Omental fat pad (tissue), 4 donors: Measurements from ENCODE around the gene C1orf52. TPM values are rescaled to one million over a fixed set of nuclear protein-coding genes. Genes with fewer than 3 reads are reported as not detected.

Source experiments
- ATAC-seq: fragments of 150-250 bp; one replicate; pipeline ENCODE4 v1.9.1; 2016; ENCODE audit warnings: mild to moderate bottlenecking, moderate library complexity; ENCODE audit not compliant: low FRiP score
- DNase-seq: peaks from one replicate; pipeline ENCODE4 v3.0.0-alpha.2; 2019; ENCODE audit warnings: low spot score
- small RNA-seq: library from RNA; depleted of rRNA; stranded (forward); fragments of <200 nt; gene quantifications from one replicate; pipeline ENCODE3, GENCODE V24; 2016
- total RNA-seq, 4 donors: library from RNA; depleted of rRNA; stranded (reverse); fragments of >200 nt; gene quantifications; one replicate each; pipeline ENCODE4 v1.1.0, GENCODE V29; 2016
- TF ChIP-seq, protein P1 (sequence below), 3 donors: fragments of 450-650 bp; IDR thresholded peaks; one replicate each; pipeline ENCODE4 v1.5.1; 2016 to 2017; ENCODE audit warnings: antibody characterized with exemption in 3 of 3, mild to moderate bottlenecking in 3 of 3, moderate library complexity in 2 of 3

Gene C1orf52
- total RNA-seq, 4 donors from 2014 or later: 12.0 to 15.8 (median 12.8) TPM

DNA sequence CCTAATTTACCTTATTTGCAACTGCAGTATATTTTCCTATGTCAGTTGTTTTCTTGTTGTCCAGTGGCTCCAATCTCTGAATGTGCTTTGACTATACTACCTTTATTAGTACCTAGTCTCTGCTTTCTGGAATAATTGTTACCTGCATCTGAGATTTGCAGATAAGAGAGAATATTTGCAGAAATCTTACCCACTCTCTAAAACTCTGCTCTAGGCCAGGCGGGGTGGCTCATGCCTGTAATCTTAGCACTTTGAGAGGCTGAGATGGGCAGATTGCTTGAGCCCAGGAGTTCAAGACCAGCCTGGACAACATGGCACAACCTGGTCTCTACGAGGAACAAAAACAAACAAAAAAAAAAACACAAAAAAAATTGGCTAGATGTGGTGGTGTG, 56.6 kb downstream of the C1orf52 start:
- ATAC-seq (no peak), DNase-seq (no peak)
- TF ChIP-seq, protein P1, sequence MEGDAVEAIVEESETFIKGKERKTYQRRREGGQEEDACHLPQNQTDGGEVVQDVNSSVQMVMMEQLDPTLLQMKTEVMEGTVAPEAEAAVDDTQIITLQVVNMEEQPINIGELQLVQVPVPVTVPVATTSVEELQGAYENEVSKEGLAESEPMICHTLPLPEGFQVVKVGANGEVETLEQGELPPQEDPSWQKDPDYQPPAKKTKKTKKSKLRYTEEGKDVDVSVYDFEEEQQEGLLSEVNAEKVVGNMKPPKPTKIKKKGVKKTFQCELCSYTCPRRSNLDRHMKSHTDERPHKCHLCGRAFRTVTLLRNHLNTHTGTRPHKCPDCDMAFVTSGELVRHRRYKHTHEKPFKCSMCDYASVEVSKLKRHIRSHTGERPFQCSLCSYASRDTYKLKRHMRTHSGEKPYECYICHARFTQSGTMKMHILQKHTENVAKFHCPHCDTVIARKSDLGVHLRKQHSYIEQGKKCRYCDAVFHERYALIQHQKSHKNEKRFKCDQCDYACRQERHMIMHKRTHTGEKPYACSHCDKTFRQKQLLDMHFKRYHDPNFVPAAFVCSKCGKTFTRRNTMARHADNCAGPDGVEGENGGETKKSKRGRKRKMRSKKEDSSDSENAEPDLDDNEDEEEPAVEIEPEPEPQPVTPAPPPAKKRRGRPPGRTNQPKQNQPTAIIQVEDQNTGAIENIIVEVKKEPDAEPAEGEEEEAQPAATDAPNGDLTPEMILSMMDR (IDR thresholded peaks at IDR 0.05): no peak

DNA sequence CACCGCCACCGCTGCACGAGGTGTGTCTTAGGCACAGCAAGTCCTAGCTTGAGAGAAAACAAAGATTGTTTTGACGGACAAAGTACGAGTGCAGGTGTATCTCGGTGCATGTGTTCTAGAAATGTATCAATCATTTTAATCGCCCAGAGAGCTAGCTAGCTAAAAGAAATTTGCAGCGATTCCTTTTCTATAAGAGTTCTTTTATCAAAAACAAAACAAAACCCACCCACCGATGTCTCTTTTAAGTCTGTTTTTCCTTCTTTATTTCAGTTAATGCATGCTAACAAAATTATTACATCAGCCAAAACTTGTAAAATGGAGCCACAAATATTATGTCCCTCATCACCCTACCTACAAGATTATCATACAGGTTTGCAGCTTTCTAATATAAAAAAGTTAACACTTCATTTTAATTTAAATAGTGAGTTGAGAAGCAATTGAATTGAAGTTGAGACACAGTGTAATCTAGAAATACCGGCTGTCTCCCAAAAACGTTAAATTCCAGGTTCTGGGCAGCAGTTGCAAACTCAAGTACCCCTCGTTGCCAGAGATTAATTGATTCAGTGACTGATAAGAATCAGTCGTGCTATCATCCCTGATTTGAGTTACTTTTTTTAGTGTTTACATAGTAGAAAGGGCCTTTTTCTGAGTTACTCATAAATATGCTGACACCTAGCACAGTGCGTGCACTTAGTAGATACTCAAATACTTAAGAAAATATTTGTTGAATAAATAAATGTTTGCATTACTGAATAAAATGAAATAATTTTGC, 57.2 kb downstream of the C1orf52 start:
- ATAC-seq (no peak), DNase-seq (no peak)
- TF ChIP-seq, protein P1 (IDR thresholded peaks at IDR 0.05): no peak

DNA sequence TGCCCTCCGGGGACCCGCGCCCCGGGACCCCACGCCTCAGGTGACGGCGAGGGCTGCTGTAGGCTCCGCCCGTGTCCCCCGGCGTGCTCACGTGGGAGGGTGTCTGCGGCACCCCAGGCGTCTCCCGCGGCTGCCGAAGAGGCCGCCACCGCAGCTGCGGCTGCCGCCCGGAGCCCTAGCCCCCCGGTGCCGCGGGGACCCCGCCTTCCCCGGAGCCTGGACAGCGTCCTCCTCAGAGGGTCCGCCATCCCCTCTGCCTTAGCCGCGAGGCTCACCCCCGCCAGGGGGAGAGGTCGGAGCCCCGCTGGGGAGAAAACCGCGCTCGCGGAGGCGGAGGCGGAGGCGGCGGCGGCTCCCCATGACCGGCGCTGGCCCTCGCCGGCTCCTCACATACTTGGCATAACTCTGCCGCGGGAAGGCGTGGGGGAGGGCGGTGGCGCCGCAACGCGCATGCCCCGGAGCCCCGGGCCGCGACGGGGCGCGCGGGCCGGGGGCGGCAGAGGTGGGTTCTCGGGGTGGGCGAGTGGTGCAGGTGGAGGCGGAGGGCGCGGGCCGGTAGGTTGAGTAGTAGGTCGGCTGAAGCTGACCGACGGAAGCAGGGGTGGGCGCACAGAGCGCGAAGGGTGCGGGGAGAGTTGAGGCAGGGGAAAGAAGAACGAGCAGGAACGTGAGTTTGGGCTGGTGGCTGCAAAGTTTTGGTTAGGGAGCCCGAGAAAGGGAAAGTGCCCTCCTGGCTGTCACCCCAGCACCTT, 57.9 kb downstream of the C1orf52 start:
- ATAC-seq: peak; percentile 81
- TF ChIP-seq, protein P1 (IDR thresholded peaks at IDR 0.05): no peak
- peak; percentile 40 for DNase-seq

DNA sequence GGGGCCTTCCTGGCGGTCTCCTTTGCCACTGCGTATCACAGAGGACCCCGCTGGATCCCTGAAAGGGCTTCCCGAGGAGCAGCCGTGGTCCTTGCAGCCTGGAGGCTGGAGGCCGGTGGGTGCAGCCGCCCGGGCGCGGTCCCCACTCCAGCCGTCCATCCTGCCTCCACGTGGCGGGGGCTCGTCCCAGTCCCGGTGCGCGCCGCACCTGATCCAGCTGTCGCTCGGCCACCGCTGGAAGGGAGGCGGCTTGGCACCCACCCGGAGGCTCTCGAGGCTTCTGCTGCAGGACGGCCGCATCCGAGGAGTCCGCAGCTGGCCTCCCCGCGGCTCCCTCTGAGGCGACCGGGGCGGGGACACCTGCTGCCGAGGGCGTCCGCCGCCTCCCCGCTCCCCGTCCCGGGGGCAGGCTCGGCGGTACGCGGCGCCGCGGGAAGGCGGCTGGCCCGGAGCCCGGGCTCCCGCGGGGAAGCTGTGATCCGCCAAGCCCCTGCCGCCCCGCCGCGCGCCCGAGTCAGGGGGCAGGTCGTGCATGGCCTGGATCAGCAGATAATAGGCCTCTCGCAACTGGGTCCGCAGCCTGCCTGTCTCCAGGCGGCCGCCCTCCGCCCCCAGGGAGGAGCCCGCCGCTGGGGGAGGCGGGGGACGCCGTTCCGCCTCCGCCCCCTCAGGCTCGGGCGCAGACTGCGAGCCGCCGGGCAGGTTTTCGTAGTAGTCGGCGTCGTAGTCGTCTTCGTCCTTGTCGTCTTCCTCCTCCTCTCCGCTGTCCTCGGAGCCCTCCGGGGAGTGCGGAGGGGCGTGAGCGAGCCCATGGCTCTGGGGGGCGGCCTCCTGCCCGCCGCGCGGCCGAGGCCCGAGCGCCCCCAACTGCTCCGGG, 58.8 kb downstream of the C1orf52 start, which contains the start of gene SYDE2:
SYDE2 (minus strand) TSS at position 554 of the 877 bp plus-strand sequence; CDS start at position 534, 20 bp downstream.
- ATAC-seq: peak; percentile 88

More for the DNA sequence above, 58.8 kb downstream of the C1orf52 start, which contains the start of gene SYDE2:
- DNase-seq: no peak
- TF ChIP-seq, protein P1 (IDR thresholded peaks at IDR 0.05): no peak

Small RNAs within 50 kb of the gene (small RNA-seq; reads per million reads assigned to genes)
- gene RF00019: not detected

Other genes with a start within 250 kb of the C1orf52 start
- gene MCOLN3, start 211.2 kb downstream of the C1orf52 start, total RNA-seq: 10 to 100 TPM in 1 of 4 donors, 1 to 10 TPM in 3; 4.9 to 29.2 (median 6.5) TPM
- gene SYDE2, start 58.6 kb downstream of the C1orf52 start, total RNA-seq: 1 to 10 TPM; 5.2 to 9.4 (median 8.3) TPM
- 10 to 100 TPM; 13.9 to 21.6 (median 18.0) TPM for gene BCL10, start 17.0 kb upstream of the C1orf52 start, total RNA-seq
- gene DDAH1, start 205.5 kb upstream of the C1orf52 start, total RNA-seq: 10 to 100 TPM; 11.2 to 16.7 (median 15.8) TPM